NCI-H526 treated with DMSO at 0.1 percent for 48 hours (cell line): Measurements from ENCODE around the gene SSR4.
"Not testable (repeated sequence)": the region's sequence is repeated elsewhere in the genome, so short reads cannot be mapped to it uniquely, and the experiment has no call there.

ENCODE experiments used
- DNase-seq: peaks from one replicate; lab custom pipeline; 2025; lab: John Stamatoyannopoulos, UW

The SSR4 gene

GRCh38 chrX:153806999-153807575, 12.6 kb downstream of the SSR4 start:
- DNase-seq, result no peak

DNA sequence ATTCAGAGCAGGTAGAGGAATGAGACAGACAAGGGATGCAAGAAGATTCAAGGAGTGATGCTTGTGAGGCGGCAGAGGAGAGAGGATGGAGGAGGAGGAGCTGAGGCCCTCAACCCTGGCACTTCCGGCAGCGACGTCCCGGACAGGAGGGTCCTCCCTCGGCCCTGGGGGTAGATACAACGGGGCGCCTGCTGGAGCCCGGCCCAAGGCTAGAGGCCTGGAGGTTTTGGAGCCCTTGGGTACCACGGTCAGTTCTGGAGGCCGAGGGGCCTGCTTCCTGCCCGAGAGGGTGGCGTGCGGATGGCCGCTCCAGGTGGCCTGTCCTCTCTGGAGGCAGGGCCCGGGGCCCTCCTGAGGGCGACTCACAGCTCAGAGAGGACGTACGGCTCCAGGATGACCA, 13.5 kb downstream of the SSR4 start:
- no peak for DNase-seq

DNA sequence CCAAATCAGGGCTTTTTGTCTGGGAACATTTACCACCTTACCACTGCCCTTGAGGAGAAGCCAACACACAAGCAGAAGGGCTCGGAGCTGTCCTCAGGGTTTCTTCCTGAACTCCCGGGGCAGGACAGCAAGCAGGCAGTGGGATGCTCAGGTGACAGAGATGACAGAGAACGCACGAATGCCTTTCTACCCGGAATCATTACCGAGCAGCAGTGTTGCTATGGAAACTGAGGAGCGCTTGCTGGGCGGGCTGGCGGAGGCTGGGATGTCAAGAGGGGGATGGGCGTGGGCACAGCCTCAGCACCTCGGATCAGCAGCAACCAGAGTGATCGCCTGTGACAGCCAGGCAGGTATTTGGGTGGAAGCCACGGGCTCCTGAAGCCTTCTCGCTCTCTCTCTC, 17.8 kb downstream of the SSR4 start:
- DNase-seq, result no peak

DNA sequence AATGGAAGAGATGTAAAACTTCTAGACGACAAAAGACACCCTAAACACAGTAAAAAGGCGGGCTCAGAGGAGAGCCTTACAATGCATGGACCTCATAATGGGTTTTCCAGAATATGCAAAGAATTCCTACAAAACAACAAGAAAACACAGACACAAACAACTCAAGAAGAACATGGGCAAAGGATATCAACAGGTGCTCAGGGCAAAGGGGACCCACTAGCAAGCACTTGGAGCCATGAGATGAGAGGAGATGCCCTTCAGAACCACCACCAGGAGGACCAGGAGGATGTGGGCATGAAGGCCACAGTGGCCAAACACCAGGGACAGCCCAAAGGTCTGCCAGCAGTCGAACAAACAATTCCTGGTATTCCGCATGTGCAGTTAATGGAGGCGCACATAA, 18.7 kb downstream of the SSR4 start:
- no peak for DNase-seq

DNA sequence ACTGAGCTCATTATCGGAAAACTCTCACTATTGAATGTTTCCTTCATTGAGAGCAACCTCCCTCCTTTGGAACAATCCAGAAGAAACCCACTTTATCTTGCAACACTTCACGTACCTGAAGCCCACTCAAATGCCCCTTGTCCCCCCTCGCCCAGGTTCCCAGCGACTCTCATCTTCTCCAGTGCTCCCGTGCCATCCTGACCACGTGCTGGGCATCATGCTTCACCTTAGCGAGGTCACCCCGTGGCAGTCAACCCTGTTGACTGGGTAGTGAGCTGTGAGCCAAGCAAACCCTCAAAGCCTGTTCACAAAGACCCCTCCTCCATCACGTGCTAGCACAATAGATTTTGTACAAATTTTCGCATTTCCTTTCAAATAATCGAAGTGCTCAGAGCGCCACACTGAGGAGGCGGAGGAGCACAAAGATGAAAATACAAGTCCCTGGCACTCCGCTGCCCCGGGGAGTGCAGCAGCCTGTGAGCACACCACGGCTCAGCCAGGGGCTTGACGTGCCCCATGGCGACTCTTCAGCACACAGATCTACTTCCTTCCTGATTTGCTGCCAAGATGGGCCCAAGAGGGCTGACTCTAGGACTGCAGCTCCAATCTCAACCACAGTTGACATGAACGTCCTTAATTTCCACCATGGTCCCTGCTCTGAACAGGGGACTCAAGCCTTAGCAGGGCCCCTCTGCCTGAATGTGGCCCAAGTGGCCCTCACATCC, 20.3 kb downstream of the SSR4 start:
- no peak for DNase-seq

DNA sequence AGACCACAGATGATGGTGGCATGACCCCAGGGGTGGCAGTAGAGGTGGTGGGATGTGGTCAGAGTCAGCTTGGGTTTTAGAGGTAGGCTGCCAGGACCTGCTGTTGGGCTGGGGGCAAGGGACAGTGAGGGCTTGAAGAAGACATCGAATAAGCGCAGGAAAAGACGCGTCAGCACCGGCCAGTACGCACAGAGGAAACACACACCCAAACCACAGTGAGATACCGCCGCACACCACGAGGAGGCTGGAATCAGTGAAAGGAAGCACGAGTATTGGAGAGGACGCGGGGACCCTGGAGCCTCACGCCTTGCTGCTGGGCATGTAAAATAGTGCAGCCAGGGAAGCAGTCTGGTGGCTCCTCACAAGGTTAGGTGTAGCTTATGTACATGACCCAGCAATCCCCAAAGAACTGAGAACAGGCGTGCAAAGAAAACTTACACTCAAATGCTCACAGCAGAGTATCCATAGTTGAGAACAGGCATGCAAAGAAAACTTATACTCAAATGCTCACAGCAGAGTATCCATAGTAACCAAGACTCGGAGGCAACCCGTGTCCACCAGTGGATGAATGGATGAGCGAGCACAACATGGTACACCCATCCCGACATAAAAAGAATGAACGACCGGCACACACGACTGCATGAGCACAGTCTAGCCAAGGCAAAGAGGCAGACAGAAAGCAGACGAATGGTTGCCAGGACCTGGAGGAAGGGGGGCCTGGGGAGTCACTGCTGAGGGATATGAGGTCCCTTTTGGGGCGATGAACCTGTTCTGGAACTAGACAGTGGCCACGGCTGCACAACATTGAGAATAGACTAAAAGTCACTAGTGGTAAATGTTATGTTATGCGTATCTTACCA, 22.6 kb downstream of the SSR4 start:
- no peak for DNase-seq

DNA sequence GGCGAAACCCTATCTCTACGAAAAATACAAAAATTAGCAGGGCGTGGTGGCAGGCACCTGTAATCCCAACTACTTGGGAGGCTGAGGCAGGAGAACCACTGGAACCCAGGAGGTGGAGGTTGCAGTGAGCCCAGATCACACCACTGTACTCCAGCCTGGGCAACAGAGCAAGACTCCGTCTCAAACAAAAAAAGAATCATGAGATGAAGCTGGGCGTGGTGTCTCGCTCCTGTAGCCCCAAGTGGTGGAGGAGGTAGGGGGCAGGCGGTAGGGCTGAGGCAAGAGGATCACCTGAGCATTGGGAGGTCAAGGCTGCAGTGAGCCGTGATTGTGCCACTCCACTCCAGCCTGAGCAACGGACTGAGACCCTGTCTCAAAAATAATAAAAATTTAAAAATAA, 23.6 kb downstream of the SSR4 start:
- DNase-seq, result not testable (repeated sequence)

DNA sequence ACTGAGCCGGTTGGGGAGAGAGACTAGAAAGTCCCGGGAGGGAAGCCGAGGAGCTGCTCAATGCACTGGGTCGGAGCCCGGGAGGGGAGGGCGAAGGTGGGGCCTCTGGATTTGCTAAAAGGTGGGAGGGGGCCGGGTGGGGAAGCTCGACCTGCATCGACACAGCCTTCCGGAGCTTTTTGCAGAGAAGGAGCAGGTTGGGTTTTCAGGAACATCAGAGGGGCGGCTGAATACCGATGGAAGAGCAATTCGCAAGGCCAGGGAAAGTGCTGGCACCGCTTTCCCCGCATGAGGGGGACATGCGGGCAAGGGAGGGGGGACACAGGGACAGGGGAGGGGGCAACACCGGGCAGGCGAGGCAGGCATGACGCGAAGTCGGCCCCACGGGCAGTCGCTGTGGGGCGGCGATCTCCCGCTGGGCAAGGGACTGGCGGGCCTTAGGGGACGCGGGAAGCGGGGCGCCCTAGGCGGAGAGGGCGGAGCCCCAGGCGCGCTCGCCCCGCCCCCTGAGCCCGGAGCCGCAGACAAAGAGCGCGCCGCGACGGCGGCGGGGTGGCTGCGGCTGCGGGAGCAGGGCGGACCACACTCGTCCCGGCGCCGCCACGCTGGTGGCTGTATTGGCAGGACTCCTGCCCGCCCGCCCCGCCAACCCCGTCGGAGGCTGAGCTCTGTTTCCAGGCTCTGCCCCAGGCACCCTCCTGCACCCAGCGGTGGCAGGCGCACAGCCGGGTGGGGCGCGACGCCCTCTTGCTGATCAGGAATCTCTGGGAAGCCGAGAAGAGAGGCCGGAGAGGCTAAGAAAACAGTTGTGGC, 24.3 kb downstream of the SSR4 start:
- DNase-seq, result no peak

- no peak for DNase-seq
Observed at GRCh38 chrX:153819384-153820040, 25.0 kb downstream of the SSR4 start.

- DNase-seq, result no peak
Observed at GRCh38 chrX:153820601-153821000, 26.1 kb downstream of the SSR4 start.

DNA sequence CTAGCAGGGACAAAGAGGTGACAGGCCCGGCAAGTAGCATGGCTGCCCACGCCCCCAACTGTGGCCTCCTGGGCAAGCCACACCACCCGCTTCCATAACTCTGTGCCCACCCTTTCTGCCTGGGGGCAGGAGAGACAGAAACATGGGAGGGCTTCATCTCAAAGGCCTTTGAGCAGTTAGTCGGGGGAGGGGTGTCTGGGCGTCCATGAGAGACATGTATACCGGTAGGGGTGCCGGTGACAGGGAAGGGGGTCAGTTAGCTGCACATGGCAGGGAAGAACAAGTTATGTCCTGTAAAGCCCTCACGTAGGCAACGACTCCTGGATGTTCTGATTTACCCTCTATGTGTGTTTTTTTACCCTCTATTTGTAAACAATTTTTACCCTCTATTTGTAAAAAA, 26.6 kb downstream of the SSR4 start:
- DNase-seq, result no peak

- no peak for DNase-seq
Observed at GRCh38 chrX:153824348-153824747, 29.9 kb downstream of the SSR4 start.

DNA sequence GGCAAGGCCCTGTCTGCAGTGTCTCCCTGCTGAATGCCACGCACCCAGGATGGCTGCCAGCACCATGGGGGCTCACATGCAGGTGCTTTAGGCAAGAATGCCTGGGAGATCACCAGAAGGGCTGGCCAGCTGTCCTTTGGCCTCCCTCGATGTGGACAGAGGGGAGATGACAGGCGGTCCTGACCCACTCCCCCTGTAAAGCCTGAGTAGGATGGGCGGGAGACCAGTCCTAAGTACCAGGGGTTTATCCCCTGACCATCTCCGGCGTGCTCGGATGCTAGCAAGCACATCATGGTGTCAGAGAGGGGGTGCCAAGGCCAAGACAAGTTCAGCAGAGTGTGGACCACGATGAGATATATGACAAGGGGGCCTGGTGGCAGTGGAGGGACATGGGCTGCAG, 30.6 kb downstream of the SSR4 start:
- DNase-seq, result no peak

GRCh38 chrX:153827016-153827415, 32.5 kb downstream of the SSR4 start:
- DNase-seq, result no peak

DNA sequence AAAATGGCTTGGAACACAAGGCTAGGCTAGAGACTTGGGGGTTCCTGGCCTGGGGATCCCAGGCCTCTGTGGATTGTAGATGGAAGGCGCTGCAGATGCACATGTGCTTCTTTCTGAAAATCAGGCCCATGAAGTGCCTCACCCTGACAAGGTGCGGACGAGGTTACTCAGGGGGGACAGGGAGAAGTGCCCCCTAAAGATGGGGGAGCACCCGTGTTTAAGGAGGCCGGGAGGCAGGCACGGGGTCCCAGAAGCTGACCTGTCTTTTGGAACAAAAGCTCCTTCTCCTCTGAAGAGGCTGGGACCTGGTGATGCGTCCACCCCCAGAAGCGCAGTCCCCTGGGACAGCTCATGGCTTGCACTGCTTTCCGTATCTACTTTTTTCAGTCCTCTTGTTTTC, 33.4 kb downstream of the SSR4 start:
- DNase-seq, result no peak

GRCh38 chrX:153828308-153828707, 33.8 kb downstream of the SSR4 start:
- no peak for DNase-seq

- no peak for DNase-seq
Observed at GRCh38 chrX:153828723-153829548, 34.5 kb downstream of the SSR4 start.

GRCh38 chrX:153829549-153829798, 35.0 kb downstream of the SSR4 start:
- DNase-seq, result no peak

DNA sequence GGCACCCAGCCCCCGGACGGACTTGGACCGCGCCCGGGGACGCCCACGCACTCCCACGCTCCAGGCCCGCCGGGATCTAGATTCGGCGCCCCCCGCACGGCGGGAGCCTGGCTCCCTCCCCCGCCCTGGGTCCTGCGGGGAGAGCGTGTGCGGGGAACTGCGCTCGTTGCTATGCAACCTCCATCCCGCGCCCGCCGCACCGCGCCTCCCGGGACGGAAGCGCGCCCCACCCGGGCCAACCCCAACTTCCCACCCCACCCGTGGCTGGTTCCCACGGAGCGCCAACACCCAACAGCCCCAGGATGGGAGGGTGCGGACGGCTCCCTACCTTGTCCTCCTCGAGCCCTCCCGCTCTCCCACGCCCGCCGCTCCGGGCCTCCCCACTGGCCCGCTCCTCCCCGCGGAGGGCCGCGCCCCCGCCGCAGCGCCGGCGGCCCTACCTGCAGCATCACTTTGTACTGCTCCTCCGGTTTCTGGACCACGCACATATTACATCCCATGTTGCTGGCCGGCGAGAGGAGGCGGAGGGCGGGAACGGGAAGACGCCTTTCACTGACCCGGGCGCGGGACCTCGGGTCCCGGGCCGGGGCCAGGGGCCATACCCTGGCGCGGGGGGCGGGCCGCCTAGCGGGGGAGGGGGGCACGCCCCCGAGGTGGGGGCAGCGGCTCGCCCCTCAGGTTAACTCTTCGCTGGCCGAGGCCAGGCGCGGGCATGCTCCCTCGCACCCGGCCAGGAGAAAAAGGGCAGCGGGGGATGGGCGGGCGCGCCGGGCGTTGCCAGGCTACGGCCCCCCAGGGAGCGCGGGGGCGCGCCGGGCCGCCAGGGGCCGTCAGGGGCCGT, 35.6 kb downstream of the SSR4 start, which contains the start of gene PDZD4:
TSS of gene PDZD4 (minus strand) at position 746 of the 841 bp plus-strand sequence. CDS start at position 500, 246 bp downstream.
- DNase-seq, result no peak
